ENCODE data around the gene AK4.

AK4 gene

DNA sequence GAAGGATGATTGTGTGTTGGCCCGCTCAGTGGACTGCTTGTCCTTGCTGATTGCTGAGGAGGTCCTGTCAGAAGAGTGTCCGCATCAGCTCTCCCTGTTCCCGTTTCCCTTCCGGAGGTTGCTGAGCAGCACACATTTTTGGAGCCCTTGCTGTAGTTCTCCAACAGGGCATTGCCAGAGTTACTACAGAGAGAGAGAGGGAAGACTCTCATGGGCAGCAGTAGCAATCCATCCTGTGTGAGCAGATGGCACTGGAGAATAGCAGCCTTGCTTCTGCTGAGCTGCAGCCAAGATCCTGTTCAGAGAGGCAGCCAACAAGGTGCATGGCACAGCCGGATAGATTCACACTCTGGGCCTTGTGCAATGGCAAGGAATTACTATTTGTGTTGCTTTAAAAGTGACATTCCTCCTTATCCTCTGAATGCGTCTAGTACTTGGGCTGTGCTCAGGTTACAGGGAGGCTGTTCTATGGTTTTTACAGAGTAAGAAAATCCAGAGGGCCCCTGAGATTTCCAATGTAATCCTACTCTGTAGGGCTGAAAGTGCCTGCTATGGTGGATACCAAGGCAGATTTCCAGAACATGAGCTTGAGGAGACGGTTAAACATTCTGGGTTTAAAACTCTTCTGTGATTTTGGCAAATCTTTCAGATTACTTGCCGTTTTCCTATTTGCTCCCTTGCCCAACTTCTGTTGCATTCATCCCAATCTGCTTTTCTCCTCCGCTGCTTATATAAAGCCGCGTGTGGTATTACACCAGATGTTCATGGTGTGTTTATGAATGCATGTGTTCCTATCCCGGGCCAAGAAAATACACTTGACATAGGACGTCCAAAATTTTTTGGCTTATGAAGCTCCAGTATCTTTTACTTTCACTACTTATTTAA lies 27.4 kb downstream of the AK4 start:
- no peak for DNase-seq (ENCODE audit: low spot score)

DNA sequence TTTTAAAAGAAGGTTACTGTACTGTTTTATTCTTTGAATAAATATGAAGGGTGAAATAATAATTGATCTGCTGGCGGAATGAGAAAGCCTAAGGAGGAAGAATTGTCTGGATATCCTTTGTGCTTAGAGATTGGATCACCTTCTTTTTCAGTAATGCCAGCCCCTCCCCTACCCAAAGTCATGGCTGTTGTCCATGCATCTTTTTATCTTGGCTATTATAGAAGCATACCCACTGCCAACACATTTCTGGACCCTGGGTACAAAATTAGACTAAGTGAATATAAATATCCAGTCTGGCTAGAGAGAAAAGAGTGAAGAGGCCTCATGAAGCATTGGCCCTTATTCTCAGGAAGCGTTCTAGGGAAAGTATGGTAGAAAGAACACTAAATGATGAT lies 28.1 kb downstream of the AK4 start:
- DNase-seq (ENCODE audit: low spot score), result no peak

DNA sequence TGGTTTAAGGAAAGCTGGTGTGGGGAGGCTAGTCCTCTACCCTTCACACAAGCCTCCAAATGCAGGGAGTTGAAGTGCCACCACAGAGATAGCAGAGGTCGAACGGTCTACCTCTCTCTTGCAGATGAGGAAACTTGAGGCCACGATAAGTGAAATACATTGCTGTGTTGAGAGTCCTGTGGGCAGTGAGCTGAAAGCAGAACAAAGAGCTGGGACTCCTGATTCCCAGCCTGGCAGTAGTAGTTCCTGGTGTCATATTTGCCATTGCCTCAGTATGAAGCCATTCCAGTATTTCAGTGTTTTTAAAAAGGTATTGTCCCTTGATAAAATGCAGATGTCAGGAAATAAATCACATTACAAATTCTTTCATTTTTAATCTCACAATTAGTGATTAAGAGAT lies 28.6 kb downstream of the AK4 start:
- no peak for DNase-seq (ENCODE audit: low spot score)

GRCh38 chr1:65177457-65177856 lies 29.5 kb downstream of the AK4 start:
- no peak for DNase-seq (ENCODE audit: low spot score)

GRCh38 chr1:65178235-65178634 lies 30.2 kb downstream of the AK4 start:
- DNase-seq (ENCODE audit: low spot score), result no peak

GRCh38 chr1:65179148-65179547 lies 31.1 kb downstream of the AK4 start:
- DNase-seq (ENCODE audit: low spot score), result no peak

DNA sequence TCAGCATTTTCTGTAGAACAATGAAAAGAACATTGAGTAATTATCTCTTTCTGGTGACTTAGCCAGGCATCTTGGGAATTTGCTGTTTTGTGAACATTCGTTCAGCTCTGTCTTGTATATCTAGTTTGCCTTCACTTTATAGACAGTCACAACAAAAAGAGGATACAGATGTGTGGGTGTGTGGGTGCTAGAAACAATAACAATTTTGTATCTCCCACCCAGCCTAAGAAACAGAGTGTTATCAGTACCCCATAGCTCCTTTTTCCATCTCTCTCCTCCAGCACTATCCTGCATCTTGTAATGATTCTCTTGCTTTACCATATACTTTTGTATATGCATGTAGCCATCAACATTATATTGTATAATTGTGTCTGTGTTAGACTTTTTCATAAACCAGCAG lies 33.0 kb downstream of the AK4 start:
- no peak for DNase-seq (ENCODE audit: low spot score)

GRCh38 chr1:65182658-65183268 lies 34.8 kb downstream of the AK4 start:
- no peak for DNase-seq (ENCODE audit: low spot score)

DNA sequence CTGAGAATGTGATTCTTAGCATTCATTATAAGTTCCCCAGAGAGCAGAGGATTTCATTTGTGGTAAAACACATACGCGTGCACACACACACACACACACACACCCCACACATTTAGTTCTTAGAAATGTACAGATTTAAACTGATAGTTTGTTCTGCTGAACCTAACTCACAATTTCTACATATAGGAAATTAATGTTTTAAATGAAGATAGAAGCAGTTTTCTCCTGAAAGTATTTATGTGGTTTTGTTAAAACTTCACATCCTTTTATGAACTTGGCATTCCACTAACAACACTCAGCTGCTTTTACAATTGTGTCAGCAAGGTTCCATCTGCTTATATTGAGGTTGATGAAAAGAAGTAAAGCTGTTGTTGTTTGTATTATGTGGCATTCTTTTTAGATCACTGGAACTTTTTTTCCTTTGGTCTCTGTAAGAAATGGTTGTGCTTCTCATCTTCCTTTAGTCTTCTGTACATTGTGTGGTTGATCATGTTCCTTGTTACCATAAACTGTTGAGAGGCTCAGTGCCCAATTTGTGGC lies 41.6 kb downstream of the AK4 start:
- DNase-seq (ENCODE audit: low spot score), result no peak

GRCh38 chr1:65190229-65190628 lies 42.2 kb downstream of the AK4 start:
- DNase-seq (ENCODE audit: low spot score), result no peak

GRCh38 chr1:65193129-65193695 lies 45.2 kb downstream of the AK4 start:
- no peak for DNase-seq (ENCODE audit: low spot score)

DNA sequence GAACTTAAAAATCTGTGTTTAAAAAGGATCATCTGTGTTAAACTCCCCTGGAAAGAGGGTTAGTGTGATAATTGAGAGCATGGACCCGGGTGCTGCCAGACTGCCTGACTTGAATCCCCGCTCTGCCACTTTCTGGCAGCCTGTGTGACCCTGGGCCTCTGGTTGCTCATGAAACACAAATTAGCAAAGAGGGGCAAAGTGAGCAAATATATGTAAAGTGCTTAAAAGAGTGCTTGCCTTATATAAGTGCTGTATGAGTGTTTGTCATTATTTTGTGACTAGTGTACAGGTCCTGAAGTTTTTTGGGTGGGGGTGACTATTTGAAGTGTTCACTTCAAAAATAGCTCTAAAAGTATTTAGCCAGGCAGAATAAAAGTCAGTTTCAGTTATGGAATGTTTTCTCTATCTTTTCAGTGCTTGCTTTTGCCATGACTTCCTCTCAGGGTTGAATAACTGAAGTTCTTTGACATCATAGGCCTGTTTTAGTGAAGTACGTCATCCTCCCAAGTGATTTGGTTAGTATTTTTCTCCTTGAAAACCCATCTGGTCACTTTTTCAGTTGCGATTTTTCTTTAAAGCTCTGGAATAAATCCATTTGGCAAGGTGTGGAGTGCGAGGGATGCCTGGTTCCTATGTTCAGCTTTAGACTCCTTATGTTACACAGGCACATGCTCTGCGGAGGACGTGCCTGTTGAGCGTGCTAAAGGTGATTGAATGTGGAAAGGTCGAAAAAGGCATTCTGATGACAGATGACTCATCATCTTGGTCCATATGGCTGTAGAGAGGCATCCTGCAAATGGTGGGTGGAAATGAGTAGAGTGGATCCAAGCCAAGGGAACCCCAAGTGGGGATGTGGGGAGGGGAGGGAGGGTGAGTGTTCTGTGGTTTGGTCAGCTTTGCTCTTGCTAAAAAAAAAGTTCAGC lies 47.8 kb downstream of the AK4 start:
- no peak for DNase-seq (ENCODE audit: low spot score)

DNA sequence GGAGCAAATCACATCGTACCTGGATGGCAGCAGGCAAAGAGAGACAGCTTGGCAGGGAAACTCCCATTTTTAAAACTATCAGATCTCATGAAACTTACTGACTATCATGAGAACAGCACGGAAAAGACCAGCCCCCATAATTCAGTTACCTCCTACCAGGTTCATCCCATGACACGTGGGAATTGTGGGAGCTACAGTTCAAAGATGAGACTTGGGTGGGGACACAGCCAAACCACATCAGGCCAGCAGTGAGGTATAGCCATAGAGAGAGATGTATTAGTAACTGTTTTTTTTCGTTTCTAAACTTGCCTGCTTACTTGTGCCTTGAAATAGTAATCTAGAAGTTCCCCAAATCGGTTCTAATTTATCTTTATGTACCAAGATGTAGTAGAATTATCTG lies 48.9 kb downstream of the AK4 start:
- DNase-seq (ENCODE audit: low spot score), result no peak

- no peak for DNase-seq (ENCODE audit: low spot score)
These were observed 49.6 kb downstream of the AK4 start for GRCh38 chr1:65197636-65198035.

- no peak for DNase-seq (ENCODE audit: low spot score)
These were observed 50.1 kb downstream of the AK4 start for GRCh38 chr1:65198096-65198495.

DNA sequence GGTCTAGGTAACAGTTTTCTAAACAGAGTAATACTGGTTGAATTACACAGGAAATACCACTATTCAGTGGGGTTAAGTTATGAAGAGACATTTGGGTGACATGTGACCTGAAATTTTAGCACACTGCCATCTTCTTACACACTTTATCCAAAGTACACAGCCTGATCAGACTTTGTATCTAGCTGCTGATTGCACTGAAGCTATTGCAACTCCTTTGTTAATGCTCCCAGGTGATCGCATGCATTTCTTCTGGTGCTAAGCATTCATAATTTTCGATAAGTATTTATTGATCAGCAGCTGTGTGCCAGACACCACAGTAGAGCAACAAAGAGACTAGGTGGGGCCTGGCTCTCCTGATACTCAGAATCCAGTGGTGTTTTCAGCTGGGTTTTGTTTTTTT lies 52.4 kb downstream of the AK4 start:
- DNase-seq (ENCODE audit: low spot score), result no peak

DNA sequence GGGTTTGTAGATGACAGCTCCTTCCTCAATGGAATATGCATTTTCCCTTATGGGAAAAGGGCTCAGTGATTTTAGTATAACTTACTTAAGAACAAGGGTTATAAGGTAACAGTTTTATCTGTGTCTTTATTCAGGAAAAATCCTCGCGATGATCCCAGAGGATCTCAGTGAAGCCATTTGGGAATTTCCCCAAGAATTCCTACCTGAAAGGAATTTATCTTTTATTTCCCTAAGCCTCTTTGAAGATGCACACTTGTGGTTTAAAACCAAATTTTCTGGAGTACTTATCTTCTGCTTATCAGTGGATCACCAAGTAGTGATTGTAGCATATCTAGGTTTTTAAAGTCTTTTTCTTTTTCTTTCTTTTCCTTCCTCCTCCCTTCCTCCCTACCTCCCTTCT lies 58.8 kb downstream of the AK4 start:
- no peak for DNase-seq (ENCODE audit: low spot score)

GRCh38 chr1:65207317-65207716 lies 59.3 kb downstream of the AK4 start:
- no peak for DNase-seq (ENCODE audit: low spot score)

GRCh38 chr1:65208563-65208973 lies 60.6 kb downstream of the AK4 start:
- no peak for DNase-seq (ENCODE audit: low spot score)

- peak; percentile 18 for DNase-seq (ENCODE audit: low spot score)
These were observed 61.2 kb downstream of the AK4 start for GRCh38 chr1:65209005-65209885.

DNA sequence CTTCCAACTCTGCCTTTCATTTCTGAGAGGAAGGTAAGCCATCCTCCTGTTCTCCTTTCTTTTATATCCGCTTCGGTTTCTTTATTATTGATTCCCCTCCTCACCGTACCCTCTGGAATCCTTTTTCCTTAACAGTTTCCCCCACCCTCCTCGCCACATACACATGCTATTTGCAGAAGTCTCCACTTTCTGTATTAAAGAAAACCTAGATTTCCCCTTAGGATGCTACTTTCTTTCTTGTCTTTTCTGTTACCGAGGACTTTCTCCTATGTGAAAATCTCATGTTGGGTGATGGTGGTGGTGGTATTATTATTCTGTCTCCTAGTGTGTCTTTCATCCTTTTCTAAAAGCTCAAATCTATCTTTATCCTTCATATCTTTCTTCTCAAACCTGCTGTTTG lies 62.3 kb downstream of the AK4 start:
- no peak for DNase-seq (ENCODE audit: low spot score)

Data from SK-N-DZ (cell line).